ENCODE measurements around the gene TARBP1.
"Not testable (repeated sequence)": the region's sequence is repeated elsewhere in the genome, so short reads cannot be mapped to it uniquely, and the experiment has no call there.

The TARBP1 gene

GRCh38 chr1:234478481-234479309 is at the start of gene TARBP1:
Gene TARBP1, minus strand, starts transcription at chr1:234479179. Its CDS starts 76 bp downstream, at chr1:234479103.
- peak; percentile 69 to 72 for DNase-seq

GRCh38 chr1:234528074-234528865 is 49.3 kb upstream of the TARBP1 start:
- peak; percentile 53 to 70 for DNase-seq

- DNase-seq = no peak
Observed at GRCh38 chr1:234527346-234527745, 48.4 kb upstream of the TARBP1 start.

GRCh38 chr1:234526922-234527321 is 47.9 kb upstream of the TARBP1 start:
- DNase-seq = no peak

GRCh38 chr1:234525099-234525799 is 46.3 kb upstream of the TARBP1 start:
- DNase-seq = peak; percentile 30 to 54

- DNase-seq = no peak
Observed at GRCh38 chr1:234521836-234522235, 42.9 kb upstream of the TARBP1 start.

GRCh38 chr1:234520908-234521817 is 42.2 kb upstream of the TARBP1 start:
- no peak for DNase-seq

- no peak for DNase-seq
Observed at GRCh38 chr1:234519506-234519905, 40.5 kb upstream of the TARBP1 start.

- no peak for DNase-seq
Observed at GRCh38 chr1:234518876-234519275, 39.9 kb upstream of the TARBP1 start.

- not testable (repeated sequence) for DNase-seq
Observed at GRCh38 chr1:234518086-234518485, 39.1 kb upstream of the TARBP1 start.

- peak in 1 of 2 donors; percentile 33 for DNase-seq
Observed at GRCh38 chr1:234517110-234517802, 38.3 kb upstream of the TARBP1 start.

- DNase-seq = peak; percentile 37 to 38
Observed at GRCh38 chr1:234515821-234516241, 36.9 kb upstream of the TARBP1 start.

GRCh38 chr1:234515411-234515810 is 36.4 kb upstream of the TARBP1 start:
- no peak for DNase-seq

GRCh38 chr1:234512451-234512861 is 33.5 kb upstream of the TARBP1 start:
- DNase-seq = peak; percentile 82 to 87

GRCh38 chr1:234509457-234510328 is 30.7 kb upstream of the TARBP1 start:
- DNase-seq = no peak

- DNase-seq = no peak
Observed at GRCh38 chr1:234507626-234508387, 28.8 kb upstream of the TARBP1 start.

- DNase-seq = no peak
Observed at GRCh38 chr1:234507089-234507488, 28.1 kb upstream of the TARBP1 start.

- peak in 1 of 2 donors; percentile 14 for DNase-seq
Observed at GRCh38 chr1:234505769-234506102, 26.8 kb upstream of the TARBP1 start.

GRCh38 chr1:234504969-234505768 is 26.2 kb upstream of the TARBP1 start:
- no peak for DNase-seq
